Activated CD4-positive, alpha-beta T cell treated with anti-CD3 and anti-CD28 coated beads, Interleukin-2, amount 50 U/mL, for 1 hour (primary cell): ENCODE results near the gene GRAPL.
"Not testable (repeated sequence)": the region's sequence is repeated elsewhere in the genome, so short reads cannot be mapped to it uniquely, and the experiment has no call there.

Source experiments
- DNase-seq: peaks from one replicate; pipeline ENCODE4 v3.0.0-alpha.2; 2020

Gene GRAPL

GRCh38 chr17:19196382-19197204, 69.2 kb downstream of the GRAPL start:
- DNase-seq, result peak; percentile 0

- DNase-seq, result not testable (repeated sequence)
These were observed 75.1 kb downstream of the GRAPL start for GRCh38 chr17:19202448-19202847.

GRCh38 chr17:19203429-19203828, 76.0 kb downstream of the GRAPL start:
- not testable (repeated sequence) for DNase-seq
